Kidney epithelial cell (primary cell): ENCODE data around the gene R3HDM4. TPM values are rescaled to one million over a fixed set of nuclear protein-coding genes. Genes with fewer than 3 reads are reported as not detected.
A peak's percentile ranks its signal among the peaks of the same experiment; 100 is the strongest.

Experiments used
- DNase-seq: peaks from one replicate; pipeline ENCODE4 v3.0.0-alpha.2; 2010; ENCODE audit warnings: low read depth
- H3K27me3 ChIP-seq: 2 replicates; pipeline ENCODE4 v1.6.0; 2011; ENCODE audit warnings: low read length; ENCODE audit not compliant: control insufficient read depth, insufficient read depth
- H3K36me3 ChIP-seq: 2 replicates; pipeline ENCODE4 v1.5.1; 2011; ENCODE audit warnings: low read length; ENCODE audit not compliant: control insufficient read depth, insufficient read depth
- H3K4me3 ChIP-seq: 2 replicates; pipeline ENCODE4 v1.5.1; 2011; ENCODE audit warnings: low read depth, mild to moderate bottlenecking, control low read depth, low read length
- total RNA-seq: library from RNA; depleted of rRNA; stranded (reverse); fragments of >200 nt; gene quantifications from 2 replicates; pipeline ENCODE4 v1.2.3, GENCODE V29; 2015
- TF ChIP-seq, protein P1 (sequence below): IDR thresholded peaks from 2 replicates; pipeline ENCODE4 v1.5.1; 2011; ENCODE audit warnings: mild to moderate bottlenecking, moderate library complexity, low read length, control low read depth, inconsistent platforms; ENCODE audit not compliant: insufficient read depth, poor library complexity, severe bottlenecking

The R3HDM4 gene
- total RNA-seq, 1 donor from 2014 or later, result 61.5 TPM

DNA sequence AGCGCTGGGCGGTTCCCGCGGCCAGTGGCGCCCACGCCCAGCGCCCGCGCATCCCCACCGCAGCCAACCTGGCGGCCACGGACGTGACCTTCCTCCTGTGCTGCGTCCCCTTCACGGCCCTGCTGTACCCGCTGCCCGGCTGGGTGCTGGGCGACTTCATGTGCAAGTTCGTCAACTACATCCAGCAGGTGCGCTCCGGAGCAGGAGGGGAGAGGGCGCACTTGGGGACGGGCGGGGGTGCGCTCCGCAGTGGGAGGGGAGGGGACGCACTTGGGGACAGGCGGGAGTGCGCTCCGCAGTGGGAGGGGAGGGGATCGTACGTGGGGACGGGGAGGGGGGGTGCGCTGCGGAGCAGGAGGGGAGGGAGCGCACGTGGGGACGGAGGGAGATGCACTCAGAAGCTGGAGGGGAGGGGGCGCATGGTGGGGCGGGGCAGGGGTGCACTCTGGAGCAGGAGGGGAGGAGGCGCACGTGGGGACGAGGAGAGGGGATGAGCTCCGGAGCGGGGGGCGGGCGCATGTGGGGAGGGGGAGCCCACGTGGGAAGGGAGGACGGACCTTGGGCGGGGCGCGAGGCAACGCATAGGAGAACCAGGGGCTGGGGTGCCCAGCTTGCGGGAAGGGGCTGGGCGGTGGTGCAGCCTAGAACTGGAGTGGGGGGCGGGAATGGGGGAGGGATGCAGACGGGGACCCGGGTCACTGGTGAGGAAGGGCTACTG lies 5.6 kb upstream of the R3HDM4 start:
- Histone ChIP-seq H3K27me3 (peaks cover 44% of the 10 kb centered on the region), H3K36me3 (no peaks in the 10 kb centered on the region), H3K4me3 (no peak overlapping the region)
- DNase-seq, result no peak
- TF ChIP-seq, protein P1, sequence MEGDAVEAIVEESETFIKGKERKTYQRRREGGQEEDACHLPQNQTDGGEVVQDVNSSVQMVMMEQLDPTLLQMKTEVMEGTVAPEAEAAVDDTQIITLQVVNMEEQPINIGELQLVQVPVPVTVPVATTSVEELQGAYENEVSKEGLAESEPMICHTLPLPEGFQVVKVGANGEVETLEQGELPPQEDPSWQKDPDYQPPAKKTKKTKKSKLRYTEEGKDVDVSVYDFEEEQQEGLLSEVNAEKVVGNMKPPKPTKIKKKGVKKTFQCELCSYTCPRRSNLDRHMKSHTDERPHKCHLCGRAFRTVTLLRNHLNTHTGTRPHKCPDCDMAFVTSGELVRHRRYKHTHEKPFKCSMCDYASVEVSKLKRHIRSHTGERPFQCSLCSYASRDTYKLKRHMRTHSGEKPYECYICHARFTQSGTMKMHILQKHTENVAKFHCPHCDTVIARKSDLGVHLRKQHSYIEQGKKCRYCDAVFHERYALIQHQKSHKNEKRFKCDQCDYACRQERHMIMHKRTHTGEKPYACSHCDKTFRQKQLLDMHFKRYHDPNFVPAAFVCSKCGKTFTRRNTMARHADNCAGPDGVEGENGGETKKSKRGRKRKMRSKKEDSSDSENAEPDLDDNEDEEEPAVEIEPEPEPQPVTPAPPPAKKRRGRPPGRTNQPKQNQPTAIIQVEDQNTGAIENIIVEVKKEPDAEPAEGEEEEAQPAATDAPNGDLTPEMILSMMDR, result no peak

DNA sequence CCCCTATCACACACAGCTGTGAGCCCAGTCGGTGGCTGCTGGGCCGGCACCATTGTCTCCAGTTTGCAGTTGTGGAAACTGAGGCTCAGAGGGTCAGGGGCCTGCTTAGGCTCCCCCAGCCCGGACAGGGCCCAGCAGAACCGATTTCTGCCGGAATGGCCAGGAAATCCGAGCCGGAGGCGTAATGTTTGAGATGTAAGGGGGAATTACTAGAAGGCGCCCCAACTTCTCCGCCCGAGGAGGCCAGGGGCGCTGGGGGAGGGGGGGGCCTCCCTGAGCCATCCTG lies 5.1 kb upstream of the R3HDM4 start:
- H3K27me3 ChIP-seq, result peaks cover 44% of the 10 kb centered on the region
- DNase-seq, result no peak
- TF ChIP-seq, protein P1, result no peak
- no peaks in the 10 kb centered on the region for H3K36me3 ChIP-seq
- no peak overlapping the region for H3K4me3 ChIP-seq

DNA sequence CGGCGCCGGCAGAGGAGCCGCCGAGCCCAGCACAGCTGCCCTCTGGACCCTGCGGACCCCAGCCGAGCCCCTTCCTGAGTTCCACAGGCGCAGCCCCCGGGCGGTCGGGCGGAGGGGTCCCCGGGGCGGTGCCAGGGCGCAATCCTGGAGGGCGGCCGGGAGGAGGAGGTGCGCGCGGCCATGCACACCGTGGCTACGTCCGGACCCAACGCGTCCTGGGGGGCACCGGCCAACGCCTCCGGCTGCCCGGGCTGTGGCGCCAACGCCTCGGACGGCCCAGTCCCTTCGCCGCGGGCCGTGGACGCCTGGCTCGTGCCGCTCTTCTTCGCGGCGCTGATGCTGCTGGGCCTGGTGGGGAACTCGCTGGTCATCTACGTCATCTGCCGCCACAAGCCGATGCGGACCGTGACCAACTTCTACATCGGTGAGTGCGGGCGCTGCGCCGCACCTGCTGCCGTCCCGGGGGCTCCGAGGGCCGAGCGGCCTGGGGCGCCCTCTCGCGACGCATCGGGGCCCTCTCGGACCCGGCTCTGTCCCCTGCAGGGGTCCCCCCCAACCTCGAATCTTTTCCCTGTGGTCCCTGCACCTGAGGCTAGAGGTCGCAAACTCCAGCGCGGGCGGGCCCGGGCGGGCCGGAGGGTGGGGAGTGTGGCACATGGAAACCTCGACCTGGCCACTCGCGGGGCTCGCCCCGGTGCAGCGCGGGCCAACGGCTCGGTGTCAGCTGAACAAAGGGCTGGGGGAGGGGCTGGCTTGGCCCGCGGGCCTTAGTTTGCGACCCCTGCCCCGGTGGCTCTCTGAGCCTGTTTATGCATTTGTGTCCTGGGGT lies 4.5 kb upstream of the R3HDM4 start, which contains the start of gene KISS1R:
TSS of gene KISS1R (plus strand) at position 11 of the 829 bp plus-strand sequence. CDS start at position 181, 170 bp downstream.
- TF ChIP-seq, protein P1, result peak; percentile 37
- peaks cover 44% of the 10 kb centered on the region for H3K27me3 ChIP-seq
- H3K36me3 ChIP-seq, result no peaks in the 10 kb centered on the region
- no peak for DNase-seq
- peak within 1 kb of the TSS; percentile 22 for H3K4me3 ChIP-seq

DNA sequence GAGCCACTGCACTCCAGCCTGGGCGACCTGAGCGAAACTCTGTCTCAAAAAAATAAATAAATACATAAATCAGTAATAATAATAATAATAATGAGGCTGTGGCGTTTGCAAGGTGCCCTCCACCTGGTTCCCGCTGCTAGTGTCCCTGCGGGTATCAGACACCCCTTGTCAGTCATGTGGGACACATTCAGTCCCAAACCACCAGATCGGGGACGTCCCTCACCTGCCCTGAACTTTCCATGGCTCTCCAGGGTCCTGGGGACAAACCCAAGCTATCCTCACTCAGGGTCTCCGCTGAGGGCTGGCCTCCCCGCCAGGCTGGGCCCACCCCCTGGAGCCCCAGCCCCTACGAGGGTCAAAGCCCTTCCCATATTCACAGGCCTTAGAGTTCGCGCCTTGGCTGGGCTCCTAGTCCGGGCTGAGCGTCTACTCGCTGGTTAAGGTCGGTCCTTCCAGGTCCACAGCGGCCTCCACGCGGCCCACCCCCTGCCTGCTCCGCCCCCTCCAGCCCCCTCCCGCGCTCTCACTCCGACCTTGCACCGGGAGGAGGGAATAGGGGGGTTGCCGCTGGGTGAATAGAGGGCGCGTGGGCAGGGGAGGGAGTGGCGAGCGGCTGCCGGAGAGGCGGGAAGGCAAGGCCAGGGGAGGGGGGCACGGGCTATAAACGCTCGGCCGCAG lies 3.8 kb upstream of the R3HDM4 start:
- Histone ChIP-seq H3K4me3 (peak overlapping the region; percentile 22), H3K27me3 (peaks cover 44% of the 10 kb centered on the region), H3K36me3 (no peaks in the 10 kb centered on the region)
- DNase-seq, result no peak
- TF ChIP-seq, protein P1, result no peak

DNA sequence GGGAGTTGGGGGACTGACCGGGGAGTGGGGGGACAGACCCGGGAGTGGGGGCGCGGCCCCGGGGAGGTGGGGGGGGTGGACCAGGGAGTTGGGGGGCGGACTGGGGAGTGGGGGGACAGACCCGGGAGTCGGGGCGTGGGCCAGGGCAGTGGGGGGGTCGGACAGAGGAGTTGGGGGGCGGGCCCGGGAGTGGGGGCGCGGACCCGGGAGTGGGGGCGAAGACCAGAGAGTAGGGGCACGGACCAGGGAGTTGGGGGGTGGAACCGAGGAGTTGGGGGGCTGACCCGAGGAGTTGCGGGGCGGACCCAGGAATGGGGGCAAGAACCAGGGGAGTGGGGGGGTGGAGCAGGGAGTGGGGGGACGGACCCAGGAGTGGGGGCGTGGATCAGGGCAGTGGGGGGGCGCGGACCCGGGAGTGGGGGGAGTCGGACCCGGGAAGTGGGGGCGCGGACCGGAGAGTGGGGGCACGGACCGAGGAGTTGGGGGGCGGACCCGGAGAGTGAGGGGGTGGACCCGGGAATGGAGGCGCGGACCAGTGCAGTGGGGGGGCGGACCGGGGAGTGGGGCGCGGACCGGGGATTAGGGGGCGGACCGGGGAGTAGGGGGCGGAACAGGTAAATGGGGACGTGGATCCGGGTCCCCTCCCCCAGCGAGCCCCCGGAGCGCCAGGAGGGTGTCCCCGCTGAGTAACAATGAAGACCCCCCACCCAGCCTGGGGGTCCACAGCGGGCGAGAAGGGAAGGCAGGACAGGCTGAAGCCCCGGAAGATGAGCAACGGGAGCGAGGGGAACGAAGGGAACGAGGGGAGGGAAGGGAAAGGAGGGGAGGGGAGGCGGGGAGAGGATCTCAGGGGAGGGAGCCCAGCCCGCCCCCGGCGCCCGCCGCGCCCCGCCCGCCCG lies 589 bp downstream of the R3HDM4 start:
- TF ChIP-seq, protein P1, result no peak
- no peak for DNase-seq
- Histone ChIP-seq H3K36me3 (no peaks in the 10 kb centered on the region), H3K27me3 (peaks cover 7% of the 10 kb centered on the region), H3K4me3 (peak overlapping the region; percentile 97)
